T-helper 17 cell (primary cell): ENCODE measurements around the gene MAGI2. TPM values are rescaled to one million over a fixed set of nuclear protein-coding genes. Genes with fewer than 3 reads are reported as not detected.

Experiments
- ATAC-seq: fragments of 150-1000 bp; cut with Tn5 transposase; 2 replicates; pipeline ENCODE4 v1.10.0; 2021; ENCODE audit warnings: mild to moderate bottlenecking, moderate library complexity
- DNase-seq, 3 donors: peaks; one replicate each; pipeline versions ENCODE4 v3.0.0 to v3.0.0-alpha.2; 2020 to 2021
- H3K9me3 ChIP-seq: one replicate; pipeline ENCODE4 v1.7.0; 2013; ENCODE audit warnings: low read length, mild to moderate bottlenecking; ENCODE audit not compliant: control insufficient read depth, poor library complexity, severe bottlenecking
- H3K27ac Mint-ChIP-seq: one replicate; pipeline ENCODE4 v1.8.0; 2022; ENCODE audit warnings: mild to moderate bottlenecking, moderate library complexity, mixed read lengths
- H3K27me3 Mint-ChIP-seq: one replicate; pipeline ENCODE4 v1.8.0; 2022; ENCODE audit warnings: mixed read lengths
- H3K36me3 Mint-ChIP-seq: one replicate; pipeline ENCODE4 v1.8.0; 2022; ENCODE audit warnings: low read depth, mixed read lengths
- H3K4me1 Mint-ChIP-seq: one replicate; pipeline ENCODE4 v1.8.0; 2022; ENCODE audit warnings: mild to moderate bottlenecking, mixed read lengths
- H3K4me3 Mint-ChIP-seq: one replicate; pipeline ENCODE4 v1.8.0; 2022; ENCODE audit warnings: mild to moderate bottlenecking, moderate library complexity, mixed read lengths
- total RNA-seq, 4 donors: library from RNA in 2 of 4; stranded (reverse) in 2 of 4; gene quantifications; one replicate each; pipeline ENCODE4 v1.2.3 and lab custom pipeline; 2022 to 2026

Gene MAGI2
- total RNA-seq, 2 donors from 2014 or later = 0.73 TPM; not detected in 1

DNA sequence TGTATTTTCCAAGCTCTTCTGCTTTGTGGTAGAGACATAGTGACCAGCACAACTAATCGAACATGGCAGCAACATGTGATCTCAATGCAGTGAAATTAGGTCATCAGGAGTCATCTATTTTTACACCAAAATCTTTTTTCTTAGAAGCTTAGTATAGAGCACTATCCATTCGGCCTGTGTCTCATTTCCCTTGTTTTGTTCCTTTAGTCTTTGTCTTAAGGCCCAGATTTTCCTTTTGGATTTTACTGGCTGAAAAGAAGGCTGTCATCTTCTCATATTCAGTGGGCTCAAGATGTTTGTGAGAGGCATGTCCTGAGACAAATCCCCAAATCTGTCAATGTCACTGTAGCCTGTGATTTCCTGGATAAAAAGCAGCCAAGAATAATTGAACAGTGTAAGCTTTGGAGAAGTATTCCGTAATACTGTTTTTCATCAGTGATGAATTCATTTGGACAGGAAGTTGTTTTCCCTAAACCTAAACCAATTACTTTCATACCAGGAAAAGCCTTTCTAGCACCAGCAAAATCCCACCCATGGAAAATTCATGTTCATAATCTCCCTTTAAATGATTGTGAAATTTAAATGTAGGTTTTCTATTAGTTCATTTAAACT is 55.2 kb downstream of the MAGI2 start:
- no peaks in the 10 kb centered on the region for H3K27me3 Mint-ChIP-seq
- no peak overlapping the region for H3K27ac Mint-ChIP-seq
- no peaks in the 10 kb centered on the region for H3K9me3 ChIP-seq
- DNase-seq = no peak
- no peaks in the 10 kb centered on the region for H3K36me3 Mint-ChIP-seq
- H3K4me1 Mint-ChIP-seq = no peaks in the 10 kb centered on the region
- no peak for ATAC-seq
- H3K4me3 Mint-ChIP-seq = no peak overlapping the region

DNA sequence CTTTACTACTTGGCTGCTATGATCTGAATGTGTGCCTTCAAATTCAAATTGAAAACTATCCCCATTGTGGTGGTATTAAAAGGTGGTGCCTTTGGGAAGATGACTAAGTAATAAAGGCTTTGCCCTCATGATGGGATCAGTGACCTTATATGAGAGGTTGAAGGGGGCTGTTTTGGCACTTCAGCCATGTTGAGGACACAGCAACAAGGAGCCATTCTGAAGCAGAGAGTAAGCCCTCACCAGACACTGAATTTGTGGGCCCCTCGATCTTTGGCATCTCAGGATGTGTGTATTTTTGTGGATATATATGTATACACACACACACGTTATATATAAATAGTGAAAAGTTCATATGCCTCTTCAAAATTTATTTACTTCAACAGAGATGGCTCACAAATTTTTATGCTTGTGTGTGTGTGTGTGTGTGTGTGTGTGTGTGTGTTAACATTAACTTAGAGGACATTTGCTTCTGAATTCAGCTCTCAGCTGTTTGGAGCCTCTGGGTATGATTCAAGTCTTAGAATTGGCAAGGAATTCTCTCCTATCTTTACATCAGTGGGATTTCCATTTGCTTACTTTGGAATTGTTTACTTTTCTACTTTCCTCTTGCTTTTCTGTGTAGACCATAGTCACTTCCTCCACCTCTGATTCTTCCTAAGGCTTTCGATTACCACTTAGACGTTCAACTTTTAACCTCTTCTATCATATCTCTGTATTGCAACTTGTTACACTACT is 66.6 kb downstream of the MAGI2 start:
- ATAC-seq (no peak), DNase-seq (no peak)
- Mint-ChIP-seq H3K27me3 (no peaks in the 10 kb centered on the region), H3K4me3 (no peak overlapping the region), H3K36me3 (no peaks in the 10 kb centered on the region), H3K4me1 (no peaks in the 10 kb centered on the region), H3K27ac (no peak overlapping the region)
- no peaks in the 10 kb centered on the region for H3K9me3 ChIP-seq

DNA sequence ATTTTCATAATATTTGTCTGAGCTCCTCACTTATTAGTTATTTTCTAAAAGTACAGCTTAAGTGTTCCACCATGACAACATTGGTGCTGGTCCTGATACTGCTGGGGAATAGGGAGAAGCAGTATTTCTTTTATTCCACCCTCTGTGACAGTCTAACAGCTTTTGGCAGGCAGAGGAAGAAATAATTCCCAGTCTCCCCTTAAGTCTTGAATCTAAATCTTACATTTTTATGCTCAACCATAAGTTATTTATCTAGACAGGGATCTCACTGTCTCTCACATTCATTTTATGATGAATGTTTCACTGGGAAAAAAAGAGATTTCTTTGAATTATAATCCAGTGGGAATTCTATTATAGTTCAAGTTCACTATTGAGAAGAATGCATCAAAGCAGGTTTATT is 71.5 kb downstream of the MAGI2 start:
- Mint-ChIP-seq H3K27ac (no peak overlapping the region), H3K27me3 (no peaks in the 10 kb centered on the region), H3K4me1 (no peaks in the 10 kb centered on the region), H3K36me3 (no peaks in the 10 kb centered on the region), H3K4me3 (no peak overlapping the region)
- H3K9me3 ChIP-seq = no peaks in the 10 kb centered on the region
- no peak for ATAC-seq
- no peak for DNase-seq

DNA sequence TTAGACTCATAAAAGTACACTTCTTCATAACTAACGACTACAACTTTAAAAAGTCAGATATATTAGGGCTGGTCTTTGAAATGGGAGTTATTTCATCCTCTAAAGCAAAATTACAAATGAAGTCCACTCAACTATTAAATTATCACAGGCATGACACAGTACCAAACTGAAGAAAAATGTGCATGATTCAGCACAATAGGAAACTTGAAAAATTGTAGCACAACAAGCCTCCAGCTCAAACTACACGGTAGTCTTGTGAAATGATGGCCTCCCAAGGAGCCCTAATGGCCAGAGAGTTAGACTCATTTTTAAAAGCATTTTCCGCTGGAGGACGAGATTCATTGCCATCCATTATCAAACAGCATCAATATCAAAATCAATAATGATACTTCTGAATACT is 76.4 kb downstream of the MAGI2 start:
- no peaks in the 10 kb centered on the region for H3K9me3 ChIP-seq
- ATAC-seq (no peak), DNase-seq (no peak)
- H3K4me3 Mint-ChIP-seq = no peak overlapping the region
- no peaks in the 10 kb centered on the region for H3K4me1 Mint-ChIP-seq
- no peaks in the 10 kb centered on the region for H3K27me3 Mint-ChIP-seq
- H3K27ac Mint-ChIP-seq = no peak overlapping the region
- H3K36me3 Mint-ChIP-seq = no peaks in the 10 kb centered on the region

DNA sequence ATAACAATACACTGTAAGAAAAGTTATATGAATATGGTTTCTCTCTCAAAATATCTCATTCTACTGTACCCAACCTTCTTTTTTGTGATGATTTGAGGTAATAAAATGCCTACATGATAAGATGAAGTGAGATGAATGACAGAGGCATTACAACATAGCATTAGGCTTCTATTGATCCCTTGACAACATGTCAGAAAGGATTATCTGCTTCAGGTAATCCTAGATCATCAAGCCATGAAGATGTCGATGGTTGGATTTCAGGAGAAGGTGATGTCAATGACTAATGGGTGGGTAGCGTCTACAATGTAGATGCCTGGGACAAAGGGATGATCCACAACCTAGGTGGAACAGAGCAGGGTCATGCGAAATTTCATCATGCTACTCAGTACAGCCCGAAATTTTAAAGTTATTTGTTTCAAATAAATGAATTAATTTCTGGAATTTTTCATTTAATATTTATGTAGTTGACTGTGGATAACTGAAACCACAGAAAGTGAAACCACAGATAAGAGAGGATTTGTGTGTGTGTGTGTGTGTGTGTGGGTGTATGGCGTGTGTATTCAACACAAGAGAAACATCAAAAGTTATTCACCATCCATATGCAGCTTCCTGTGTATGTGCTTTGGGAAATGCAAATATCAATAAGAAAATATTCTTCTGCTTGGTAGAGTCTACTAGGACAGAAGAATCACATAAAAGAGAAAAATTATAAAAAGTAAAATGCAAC is 77.0 kb downstream of the MAGI2 start:
- H3K4me3 Mint-ChIP-seq = no peak overlapping the region

DNA sequence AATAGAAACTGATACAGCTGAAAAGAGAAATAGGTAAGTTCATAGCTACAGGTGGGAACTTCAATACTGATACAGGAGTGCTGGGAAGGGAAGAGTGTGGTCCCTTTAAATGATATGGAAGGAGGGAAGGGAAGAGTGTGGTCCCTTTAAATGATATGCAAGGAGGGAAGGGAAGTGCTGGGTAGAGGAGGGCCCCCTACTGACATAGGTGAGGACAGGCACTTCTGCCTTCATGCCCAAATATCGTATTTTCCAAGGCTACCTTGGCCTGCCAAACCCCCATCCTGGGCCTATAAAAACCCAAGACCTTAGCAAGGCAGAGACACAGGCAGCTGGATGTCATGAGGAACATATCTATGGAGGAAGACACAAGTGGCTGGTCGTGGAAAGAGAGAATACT is 92.3 kb downstream of the MAGI2 start:
- Mint-ChIP-seq H3K36me3 (no peaks in the 10 kb centered on the region), H3K27me3 (no peaks in the 10 kb centered on the region), H3K4me1 (no peaks in the 10 kb centered on the region), H3K27ac (no peak overlapping the region), H3K4me3 (no peak overlapping the region)
- ATAC-seq = no peak
- no peak for DNase-seq
- peaks cover under 1% of the 10 kb centered on the region for H3K9me3 ChIP-seq

More for the DNA sequence above, 77.0 kb downstream of the MAGI2 start:
- Mint-ChIP-seq H3K36me3 (no peaks in the 10 kb centered on the region), H3K27me3 (no peaks in the 10 kb centered on the region), H3K4me1 (no peaks in the 10 kb centered on the region), H3K27ac (no peak overlapping the region)
- H3K9me3 ChIP-seq = no peaks in the 10 kb centered on the region
- ATAC-seq = no peak
- DNase-seq = no peak

DNA sequence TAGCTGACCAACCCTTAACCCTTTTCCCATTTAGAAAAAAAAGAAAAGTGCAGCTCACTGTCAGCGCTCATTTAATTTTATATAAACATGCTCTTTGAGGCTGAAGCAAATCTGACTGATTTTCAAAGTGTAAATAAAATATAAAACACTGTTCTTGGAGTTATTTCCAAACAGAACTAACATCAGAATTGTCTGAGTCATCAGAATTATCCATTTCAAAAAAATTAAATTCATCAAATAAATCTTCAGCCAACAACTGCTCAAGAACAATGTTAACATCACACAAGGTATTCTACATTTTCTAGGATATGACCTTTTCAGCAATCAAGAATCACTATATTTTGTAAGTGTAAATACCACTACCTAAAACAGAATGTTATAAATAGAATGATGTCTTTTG is 93.6 kb downstream of the MAGI2 start:
- DNase-seq (no peak), ATAC-seq (no peak)
- H3K36me3 Mint-ChIP-seq = no peaks in the 10 kb centered on the region
- H3K4me3 Mint-ChIP-seq = no peak overlapping the region
- H3K27ac Mint-ChIP-seq = no peak overlapping the region
- no peaks in the 10 kb centered on the region for H3K27me3 Mint-ChIP-seq
- no peaks in the 10 kb centered on the region for H3K4me1 Mint-ChIP-seq
- no peaks in the 10 kb centered on the region for H3K9me3 ChIP-seq

DNA sequence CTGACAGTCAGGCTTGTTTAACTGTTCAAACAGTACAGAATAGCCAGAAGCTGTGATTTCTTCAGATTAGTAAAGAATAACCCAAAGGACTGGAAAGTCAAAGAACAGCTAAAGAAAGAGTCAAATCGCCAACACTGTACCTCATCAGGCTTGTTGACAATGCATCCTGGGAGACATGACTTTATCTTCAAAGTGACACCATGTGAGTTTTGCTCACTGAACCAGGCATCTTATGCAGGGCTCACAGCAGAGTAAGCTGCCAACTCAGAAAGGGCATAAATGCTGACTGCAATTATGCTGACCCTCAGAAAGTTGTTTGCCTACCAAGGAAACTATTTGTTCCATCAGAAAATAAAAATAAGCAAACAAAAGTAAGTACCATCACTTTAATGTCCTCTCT is 96.4 kb downstream of the MAGI2 start:
- ATAC-seq (no peak), DNase-seq (no peak)
- H3K4me3 Mint-ChIP-seq = no peak overlapping the region
- no peaks in the 10 kb centered on the region for H3K36me3 Mint-ChIP-seq
- H3K4me1 Mint-ChIP-seq = no peaks in the 10 kb centered on the region
- no peak overlapping the region for H3K27ac Mint-ChIP-seq
- no peaks in the 10 kb centered on the region for H3K9me3 ChIP-seq
- H3K27me3 Mint-ChIP-seq = no peaks in the 10 kb centered on the region

DNA sequence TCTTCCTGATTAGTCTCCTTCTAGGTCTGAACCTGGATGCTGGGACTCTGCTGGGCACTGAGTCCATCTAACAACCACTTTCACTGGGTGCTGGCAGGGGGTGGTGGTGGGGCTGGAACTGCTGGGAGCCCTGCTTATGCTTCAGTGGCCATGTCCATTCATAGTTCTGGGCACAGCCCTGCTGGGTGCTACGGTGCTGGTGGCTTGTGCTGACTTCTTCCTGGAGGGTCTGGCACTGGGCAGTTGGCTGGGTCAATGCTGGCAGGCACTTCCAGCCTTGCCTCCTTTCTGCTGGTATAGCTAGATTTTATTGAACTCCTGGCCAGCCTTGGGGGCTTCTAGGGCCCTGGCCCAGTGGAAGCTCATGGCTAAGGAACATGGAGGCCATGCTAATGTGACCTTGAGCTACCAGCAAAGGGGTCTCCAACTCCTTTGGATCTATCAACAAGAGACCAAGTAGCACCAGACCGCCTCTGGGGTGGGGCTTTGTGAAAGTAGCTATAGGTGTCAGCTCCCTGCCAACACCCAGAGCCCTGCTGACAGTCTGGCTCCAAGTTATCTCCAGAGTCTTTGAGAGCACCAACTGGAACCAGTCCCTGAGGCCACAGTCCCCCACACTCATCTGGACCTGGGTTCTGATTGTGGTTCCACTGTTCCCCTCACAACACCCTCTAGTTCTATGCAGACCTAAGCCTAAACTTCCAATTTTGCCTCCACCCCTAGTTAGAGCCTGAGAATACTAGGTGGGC is 99.6 kb downstream of the MAGI2 start:
- Mint-ChIP-seq H3K36me3 (no peaks in the 10 kb centered on the region), H3K27me3 (no peaks in the 10 kb centered on the region), H3K4me3 (no peak overlapping the region), H3K4me1 (no peaks in the 10 kb centered on the region), H3K27ac (no peak overlapping the region)
- DNase-seq (no peak), ATAC-seq (no peak)
- H3K9me3 ChIP-seq = no peaks in the 10 kb centered on the region

DNA sequence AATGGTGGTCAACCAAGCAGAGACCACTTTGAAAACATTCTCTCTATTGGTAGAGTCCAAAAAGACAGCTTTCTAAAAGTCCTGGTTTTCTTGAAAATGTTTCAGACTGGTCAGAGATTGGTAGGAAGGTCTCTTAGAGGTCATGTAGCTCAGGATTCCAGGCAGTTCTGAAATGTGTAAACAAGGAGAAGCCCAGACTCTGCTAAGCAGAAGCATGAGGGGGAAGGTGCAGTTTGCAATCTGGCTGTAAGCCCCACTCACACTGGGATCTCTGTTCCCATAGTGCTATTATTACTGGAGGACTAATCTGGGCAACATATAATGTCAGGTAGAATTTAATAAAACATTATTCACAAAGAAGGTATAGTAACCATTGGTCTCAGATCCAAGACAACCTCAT is 101.1 kb downstream of the MAGI2 start:
- Mint-ChIP-seq H3K27ac (no peak overlapping the region), H3K27me3 (no peaks in the 10 kb centered on the region), H3K36me3 (no peaks in the 10 kb centered on the region), H3K4me3 (no peak overlapping the region), H3K4me1 (no peaks in the 10 kb centered on the region)
- ATAC-seq (no peak), DNase-seq (no peak)
- H3K9me3 ChIP-seq = no peaks in the 10 kb centered on the region

DNA sequence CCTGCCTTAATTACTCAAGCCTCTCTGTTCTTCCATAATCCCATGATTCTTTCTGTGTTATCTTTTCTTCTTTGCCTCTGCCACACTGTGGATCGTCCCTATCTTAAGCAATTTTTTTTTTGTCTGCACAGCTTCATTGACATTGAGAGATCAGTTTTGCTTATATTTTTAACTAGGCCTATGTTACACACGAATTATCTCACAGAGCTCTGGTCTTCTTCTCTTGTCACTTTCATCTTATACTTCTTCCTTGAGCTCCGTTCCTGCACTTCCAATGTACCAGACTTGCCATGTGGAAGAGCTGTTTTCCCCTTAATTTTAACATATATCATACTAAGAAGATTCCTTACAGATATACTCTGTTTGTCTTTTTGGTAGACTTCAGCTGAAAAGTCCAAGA is 106.1 kb downstream of the MAGI2 start:
- Mint-ChIP-seq H3K4me1 (no peaks in the 10 kb centered on the region), H3K27me3 (no peaks in the 10 kb centered on the region), H3K36me3 (no peaks in the 10 kb centered on the region), H3K4me3 (no peak overlapping the region), H3K27ac (no peak overlapping the region)
- no peak for ATAC-seq
- no peak for DNase-seq
- H3K9me3 ChIP-seq = no peaks in the 10 kb centered on the region

DNA sequence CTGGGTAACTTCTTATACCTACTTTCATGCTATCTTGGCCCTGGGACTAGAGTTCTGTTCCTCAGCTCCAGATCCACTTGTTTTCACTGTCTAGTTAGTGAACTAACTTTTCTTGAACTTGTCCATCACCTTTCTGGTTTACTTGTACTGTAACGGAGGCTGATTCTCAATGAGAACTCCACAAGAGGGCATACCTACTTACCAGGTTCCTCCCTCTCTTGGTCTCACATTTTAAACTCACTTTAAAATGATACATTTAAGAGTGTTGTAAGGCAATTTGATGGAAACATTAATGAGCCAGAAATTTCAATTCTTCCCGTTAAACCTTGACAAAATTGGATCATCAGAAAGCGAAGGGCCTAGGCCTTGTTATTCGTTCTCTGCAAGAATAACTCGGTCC is 111.6 kb downstream of the MAGI2 start:
- H3K27me3 Mint-ChIP-seq = no peaks in the 10 kb centered on the region
- H3K9me3 ChIP-seq = no peaks in the 10 kb centered on the region
- ATAC-seq = no peak
- DNase-seq = no peak
- no peak overlapping the region for H3K4me3 Mint-ChIP-seq
- no peaks in the 10 kb centered on the region for H3K4me1 Mint-ChIP-seq
- no peaks in the 10 kb centered on the region for H3K36me3 Mint-ChIP-seq
- H3K27ac Mint-ChIP-seq = no peak overlapping the region

DNA sequence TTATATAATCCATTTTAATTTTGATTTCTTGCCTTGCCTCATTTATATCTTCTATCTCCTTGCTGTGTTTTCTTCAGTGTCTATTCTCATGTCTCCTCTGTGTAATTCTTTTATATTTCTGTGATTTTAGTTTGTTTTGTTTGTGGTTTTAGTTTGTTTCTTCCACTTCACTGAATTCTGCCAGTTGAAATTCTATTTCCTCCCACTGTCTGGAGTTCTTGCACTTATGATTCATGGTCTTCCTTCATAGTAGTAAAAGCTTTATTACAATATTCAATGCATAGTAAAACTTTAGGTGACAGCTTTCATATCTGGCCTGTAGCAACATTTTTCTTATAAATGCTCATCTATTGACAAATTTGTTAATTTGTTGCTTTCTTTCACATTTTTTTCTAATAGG is 113.3 kb downstream of the MAGI2 start:
- H3K36me3 Mint-ChIP-seq = no peaks in the 10 kb centered on the region
- no peak for ATAC-seq
- H3K4me1 Mint-ChIP-seq = no peaks in the 10 kb centered on the region
- no peak overlapping the region for H3K4me3 Mint-ChIP-seq
- no peaks in the 10 kb centered on the region for H3K9me3 ChIP-seq
- no peaks in the 10 kb centered on the region for H3K27me3 Mint-ChIP-seq
- H3K27ac Mint-ChIP-seq = no peak overlapping the region
- DNase-seq = no peak
